Measurements from ENCODE around the gene PLXDC2. TPM values are rescaled to one million over a fixed set of nuclear protein-coding genes. Genes with fewer than 3 reads are reported as not detected.

The PLXDC2 gene
- total RNA-seq, 1 experiment from 2014 or later, result 38.7 TPM

DNA sequence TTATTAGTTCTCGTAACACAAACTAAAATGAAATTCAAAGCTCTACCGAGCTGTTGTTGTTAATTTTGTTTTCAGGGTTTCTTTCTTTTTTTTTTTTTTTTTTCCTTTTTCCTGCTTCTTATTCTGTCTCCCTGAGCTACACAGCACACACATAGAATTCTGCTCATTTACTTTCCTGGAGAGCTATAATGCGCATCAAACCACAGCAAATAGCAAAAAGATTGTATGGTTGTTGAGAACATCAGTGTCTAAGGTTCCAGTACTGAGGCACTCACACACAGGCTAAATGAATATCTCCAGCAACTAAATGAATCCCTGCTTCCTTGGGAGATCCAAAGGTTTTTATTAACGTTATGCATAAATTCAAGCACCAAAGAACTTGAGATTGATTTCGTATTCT, 418.3 kb downstream of the PLXDC2 start:
- Histone ChIP-seq H2AFZ (ENCODE audit: low read length) (no peak overlapping the region), H3K23ac (ENCODE audit: insufficient read length, low read depth, low read length) (no peak overlapping the region), H3K79me1 (ENCODE audit: insufficient read depth, low read depth, low read length, poor library complexity, severe bottlenecking) (no peaks in the 10 kb centered on the region), H2BK20ac (ENCODE audit: low read depth, low read length, poor library complexity, severe bottlenecking) (no peak overlapping the region), H2BK5ac (ENCODE audit: insufficient read length, low read length) (no peak overlapping the region), H3T11ph (ENCODE audit: low read length) (no peak overlapping the region), H3K79me2 (ENCODE audit: insufficient read depth, low read length) (no peaks in the 10 kb centered on the region), H3K23me2 (ENCODE audit: insufficient read length, low read depth, low read length, poor library complexity, severe bottlenecking) (no peaks in the 10 kb centered on the region), H3K4me1 (ENCODE audit: insufficient read depth, low read length) (no peaks in the 10 kb centered on the region), H4K8ac (replicated peaks; ENCODE audit: insufficient read length, low read depth, low read length) (no peak overlapping the region), H3K18ac (ENCODE audit: insufficient read length, low read depth, low read length) (no peak overlapping the region), H3K9ac (ENCODE audit: extremely low read depth, insufficient read length, low read length) (no peak overlapping the region), H2AK5ac (ENCODE audit: insufficient read length, low read length) (no peak overlapping the region), H3K27ac (ENCODE audit: insufficient read length, low read depth, low read length) (no peak overlapping the region), H3K27me3 (ENCODE audit: insufficient read depth, low read length) (no peaks in the 10 kb centered on the region), H2BK120ac (ENCODE audit: low read depth, low read length, poor library complexity, severe bottlenecking) (no peak overlapping the region), H4K5ac (ENCODE audit: insufficient read length, low read depth, low read length) (no peak overlapping the region), H4K20me1 (ENCODE audit: control insufficient read depth, insufficient read depth, insufficient read length) (no peaks in the 10 kb centered on the region), H2BK12ac (ENCODE audit: insufficient read length, low read depth, low read length) (no peak overlapping the region), H3K9me3 (ENCODE audit: control insufficient read depth, low read depth, low read length) (no peaks in the 10 kb centered on the region), H3K4ac (ENCODE audit: low read depth, low read length) (no peak overlapping the region), H3K56ac (ENCODE audit: insufficient read length, low read depth, low read length) (no peak overlapping the region), H3K14ac (ENCODE audit: insufficient read depth, low read length) (no peak overlapping the region), H3K4me2 (ENCODE audit: insufficient read depth, insufficient read length, low read length) (no peak overlapping the region), H2BK15ac (ENCODE audit: low read depth, low read length) (no peak overlapping the region), H4K91ac (ENCODE audit: insufficient read length, low read depth, low read length) (no peak overlapping the region)
- DNase-seq, result no peak
- Mint-ChIP-seq H3K27ac (no peak overlapping the region), H3K9me3 (no peaks in the 10 kb centered on the region), H3K4me3 (no peak overlapping the region), H3K4me1 (peaks cover 7 to 15% of the 10 kb centered on the region in 2 experiments), H3K27me3 (ENCODE audit: low read depth) (no peaks in the 10 kb centered on the region), H3K36me3 (ENCODE audit: insufficient read depth in 1 of 3, low read depth in 3 of 3) (peaks cover 0 to 9% (median 4%) of the 10 kb centered on the region in 3 experiments; a peak in 4 of 7 replicates)
- WGBS (ENCODE audit: extremely low coverage, insufficient read length, low lambda C conversion rate), result no CpG with 5 or more reads among the region's 5 CpGs
- TF ChIP-seq, protein P1, sequence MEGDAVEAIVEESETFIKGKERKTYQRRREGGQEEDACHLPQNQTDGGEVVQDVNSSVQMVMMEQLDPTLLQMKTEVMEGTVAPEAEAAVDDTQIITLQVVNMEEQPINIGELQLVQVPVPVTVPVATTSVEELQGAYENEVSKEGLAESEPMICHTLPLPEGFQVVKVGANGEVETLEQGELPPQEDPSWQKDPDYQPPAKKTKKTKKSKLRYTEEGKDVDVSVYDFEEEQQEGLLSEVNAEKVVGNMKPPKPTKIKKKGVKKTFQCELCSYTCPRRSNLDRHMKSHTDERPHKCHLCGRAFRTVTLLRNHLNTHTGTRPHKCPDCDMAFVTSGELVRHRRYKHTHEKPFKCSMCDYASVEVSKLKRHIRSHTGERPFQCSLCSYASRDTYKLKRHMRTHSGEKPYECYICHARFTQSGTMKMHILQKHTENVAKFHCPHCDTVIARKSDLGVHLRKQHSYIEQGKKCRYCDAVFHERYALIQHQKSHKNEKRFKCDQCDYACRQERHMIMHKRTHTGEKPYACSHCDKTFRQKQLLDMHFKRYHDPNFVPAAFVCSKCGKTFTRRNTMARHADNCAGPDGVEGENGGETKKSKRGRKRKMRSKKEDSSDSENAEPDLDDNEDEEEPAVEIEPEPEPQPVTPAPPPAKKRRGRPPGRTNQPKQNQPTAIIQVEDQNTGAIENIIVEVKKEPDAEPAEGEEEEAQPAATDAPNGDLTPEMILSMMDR (conservative IDR thresholded peaks at IDR 0.05), result no peak

Measured in H9 (cell line).